HepG2 (cell line): Measurements from ENCODE around the gene CHEK2. TPM values are rescaled to one million over a fixed set of nuclear protein-coding genes. Genes with fewer than 3 reads are reported as not detected.
A peak's percentile ranks its signal among the peaks of the same experiment; 100 is the strongest.

Experiments
- CEBPB ChIP-seq: IDR thresholded peaks from 2 replicates; pipeline ENCODE4 v1.6.1; 2011; ENCODE audit warnings: low read depth, low read length, improper control_type of control experiment, borderline replicate concordance
- NPAS2 ChIP-seq: sonication (generic); formaldehyde crosslinking; IDR thresholded peaks from 2 replicates; pipeline ENCODE4 v1.8.0; 2022; ENCODE audit warnings: mild to moderate bottlenecking, missing genetic modification reagents, borderline replicate concordance
- RFXANK ChIP-seq: IDR thresholded peaks from 2 replicates; pipeline ENCODE4 v1.6.1; 2016
- SMYD3 ChIP-seq: sonication (generic); formaldehyde crosslinking; IDR thresholded peaks from 2 replicates; pipeline ENCODE4 v1.8.1; 2023; ENCODE audit warnings: mild to moderate bottlenecking, missing genetic modification reagents
- SRF ChIP-seq: IDR thresholded peaks from 2 replicates; pipeline ENCODE4 v1.6.1; 2011; ENCODE audit warnings: mild to moderate bottlenecking, low read depth, low read length, moderate library complexity
- TEAD2 ChIP-seq: sonication (generic); formaldehyde crosslinking; IDR thresholded peaks from 2 replicates; pipeline ENCODE4 v1.9.0; 2021; ENCODE audit warnings: missing genetic modification reagents
- ZFP36 ChIP-seq: fragments of 150-350 bp; IDR thresholded peaks from 2 replicates; pipeline ENCODE4 v1.6.1; 2018; ENCODE audit warnings: borderline replicate concordance, low read length, low read depth; ENCODE audit not compliant: partially characterized antibody
- ZMYM4 ChIP-seq: sonication (generic); formaldehyde crosslinking; IDR thresholded peaks from 2 replicates; pipeline ENCODE4 v1.8.1; 2023; ENCODE audit warnings: mild to moderate bottlenecking, missing genetic modification reagents
- ZNF775 ChIP-seq: sonication (generic); formaldehyde crosslinking; IDR thresholded peaks from 2 replicates; pipeline ENCODE4 v1.4.0; 2020; ENCODE audit warnings: missing genetic modification reagents, mild to moderate bottlenecking, moderate library complexity, borderline replicate concordance
- polyA plus RNA-seq, 8 experiments: library from polyadenylated mRNA; depleted of rRNA in 3 of 8; stranded (reverse) in 7 of 8; unstranded in 1 of 8; fragments of >200 nt; fragmentation: Illumina TruSeq in 4 of 8; extraction: Trizol in 4 of 8; gene quantifications; 2 replicates each; pipeline versions ENCODE4 v1.2.1 to v1.2.3, GENCODE V29; 2011 to 2016; ENCODE audit warnings: low read depth in 4 of 8, missing spikeins in 1 of 8, mixed read lengths in 1 of 8; ENCODE audit not compliant: insufficient read depth in 1 of 8
- total RNA-seq, 5 experiments: library from RNA; depleted of rRNA; stranded (reverse); fragments of >200 nt; fragmentation: Illumina TruSeq; extraction: Trizol; gene quantifications; 2 replicates each; pipeline ENCODE4 v1.2.3, GENCODE V29; 2016; ENCODE audit warnings: low read depth in 1 of 5
- TF ChIP-seq, protein P1 (sequence below): sonication (generic); formaldehyde crosslinking; IDR thresholded peaks from 2 replicates; pipeline ENCODE4 v1.5.0; 2020; ENCODE audit warnings: mild to moderate bottlenecking, missing genetic modification reagents, borderline replicate concordance
- TF ChIP-seq, protein P2 (sequence below): IDR thresholded peaks from 2 replicates; pipeline ENCODE4 v1.6.1; 2016; ENCODE audit warnings: control low read depth

The CHEK2 gene
- total and polyA plus RNA-seq, 2 of the 13 experiments (the other 11 are each of a cell fraction or from before 2014, with no cell fraction given), result 27.0 to 40.5 TPM

DNA sequence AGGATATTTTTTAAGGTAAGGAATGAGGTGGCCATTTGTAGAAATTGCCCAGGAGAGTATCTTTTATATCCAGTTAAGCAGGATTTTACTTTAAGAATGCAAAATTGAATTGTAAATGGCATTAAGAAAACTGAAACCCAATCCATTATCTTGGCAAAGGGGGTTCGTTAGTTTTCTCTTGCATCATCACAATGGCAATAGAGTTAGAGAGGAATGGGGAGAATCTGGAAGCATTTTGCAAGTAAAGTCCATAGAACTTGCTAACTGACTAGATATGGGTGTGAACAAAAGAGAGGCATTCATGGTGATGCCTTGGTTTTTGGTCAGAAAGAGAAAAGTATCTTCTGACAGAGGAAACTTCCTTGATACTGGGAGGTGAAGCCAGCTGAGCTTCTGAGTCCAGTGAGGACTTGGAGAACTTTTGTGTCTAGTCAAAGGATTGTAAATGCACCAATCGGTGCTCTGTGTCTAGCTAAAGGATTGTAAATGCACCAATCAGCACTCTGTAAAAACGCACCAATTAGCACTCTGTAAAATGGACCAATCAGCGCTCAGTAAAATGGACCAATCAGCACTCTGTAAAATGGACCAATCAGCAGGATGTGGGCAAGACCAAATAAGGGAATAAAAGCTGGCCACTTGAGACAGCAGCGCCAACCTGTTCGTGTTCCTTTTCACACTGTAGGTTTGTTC is 27.2 kb upstream of the CHEK2 start (continued):
- TF ChIP-seq ZFP36 (no peak), ZNF775 (CRISPR knock-in tag) (no peak), SMYD3 (no peak), TEAD2 (CRISPR knock-in tag) (no peak), ZMYM4 (peak; percentile 64), NPAS2 (CRISPR knock-in tag) (no peak), RFXANK (CRISPR knock-in tag) (no peak), CEBPB (peak; percentile 31; the same call in 1 of the 2 replicates), SRF (peak; percentile 87)
- TF ChIP-seq, protein P1, sequence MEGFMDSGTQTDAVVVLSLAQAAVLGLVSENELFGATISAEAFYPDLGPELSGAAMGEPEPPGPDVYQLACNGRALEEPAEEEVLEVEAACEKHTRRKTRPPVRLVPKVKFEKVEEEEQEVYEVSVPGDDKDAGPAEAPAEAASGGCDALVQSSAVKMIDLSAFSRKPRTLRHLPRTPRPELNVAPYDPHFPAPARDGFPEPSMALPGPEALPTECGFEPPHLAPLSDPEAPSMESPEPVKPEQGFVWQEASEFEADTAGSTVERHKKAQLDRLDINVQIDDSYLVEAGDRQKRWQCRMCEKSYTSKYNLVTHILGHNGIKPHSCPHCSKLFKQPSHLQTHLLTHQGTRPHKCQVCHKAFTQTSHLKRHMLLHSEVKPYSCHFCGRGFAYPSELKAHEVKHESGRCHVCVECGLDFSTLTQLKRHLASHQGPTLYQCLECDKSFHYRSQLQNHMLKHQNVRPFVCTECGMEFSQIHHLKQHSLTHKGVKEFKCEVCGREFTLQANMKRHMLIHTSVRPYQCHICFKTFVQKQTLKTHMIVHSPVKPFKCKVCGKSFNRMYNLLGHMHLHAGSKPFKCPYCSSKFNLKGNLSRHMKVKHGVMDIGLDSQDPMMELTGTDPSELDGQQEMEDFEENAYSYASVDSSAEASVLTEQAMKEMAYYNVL (CRISPR knock-in tag), result no peak
- TF ChIP-seq, protein P2, sequence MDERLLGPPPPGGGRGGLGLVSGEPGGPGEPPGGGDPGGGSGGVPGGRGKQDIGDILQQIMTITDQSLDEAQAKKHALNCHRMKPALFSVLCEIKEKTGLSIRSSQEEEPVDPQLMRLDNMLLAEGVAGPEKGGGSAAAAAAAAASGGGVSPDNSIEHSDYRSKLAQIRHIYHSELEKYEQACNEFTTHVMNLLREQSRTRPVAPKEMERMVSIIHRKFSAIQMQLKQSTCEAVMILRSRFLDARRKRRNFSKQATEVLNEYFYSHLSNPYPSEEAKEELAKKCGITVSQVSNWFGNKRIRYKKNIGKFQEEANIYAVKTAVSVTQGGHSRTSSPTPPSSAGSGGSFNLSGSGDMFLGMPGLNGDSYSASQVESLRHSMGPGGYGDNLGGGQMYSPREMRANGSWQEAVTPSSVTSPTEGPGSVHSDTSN (CRISPR knock-in tag), result no peak
